ENCODE data around the gene OR2M2. TPM values are rescaled to one million over a fixed set of nuclear protein-coding genes. Genes with fewer than 3 reads are reported as not detected.

OR2M2 gene
- total and polyA plus RNA-seq, 2 experiments from 2014 or later, result not detected

- Histone ChIP-seq H3K4me3 (no peak overlapping the region), H2AFZ (no peak overlapping the region), H3K9me3 (ENCODE audit: low read depth) (no peaks in the 10 kb centered on the region), H3K4me2 (no peak overlapping the region), H3K36me3 (replicated peaks; ENCODE audit: insufficient read depth, low read depth) (no peaks in the 10 kb centered on the region), H4K20me1 (ENCODE audit: insufficient read depth, poor library complexity, severe bottlenecking) (no peaks in the 10 kb centered on the region), H3K4me1 (ENCODE audit: insufficient read depth) (no peaks in the 10 kb centered on the region), H3K27ac (no peak overlapping the region), H3K79me2 (no peaks in the 10 kb centered on the region), H3K27me3 (no peaks in the 10 kb centered on the region), H3K9me2 (replicated peaks; ENCODE audit: insufficient read depth) (no peaks in the 10 kb centered on the region)
- TF ChIP-seq EZH2 (IDR thresholded peaks at IDR 0.05; ENCODE audit: borderline replicate concordance) (no peak), EZH2phosphoT487 (IDR thresholded peaks at IDR 0.05; ENCODE audit: low read depth, severe bottlenecking, unreplicated experiment) (no peak), CTCF (IDR thresholded peaks at IDR 0.05; ENCODE audit: poor library complexity) (no peak)
- no peak for DNase-seq (ENCODE audit: low spot score)
- WGBS (ENCODE audit: low lambda C conversion rate, missing lambda C conversion rate), result 56% methylated on average over 6 of the region's 6 CpGs
These were observed 54.8 kb downstream of the OR2M2 start for GRCh38 chr1:248229360-248229908.

Other genes starting within 250 kb of the OR2M2 start
- gene OR2AJ1, start 249.9 kb upstream of the OR2M2 start, total RNA-seq, result not detected in 2 replicates
- gene OR2AJ1, start 249.9 kb upstream of the OR2M2 start, polyA plus RNA-seq, result not detected in 2 replicates
- not detected in 2 replicates for gene OR2L8, start 226.0 kb upstream of the OR2M2 start, total RNA-seq
- gene OR2L8, start 226.0 kb upstream of the OR2M2 start, polyA plus RNA-seq, result not detected in 2 replicates
- not detected in 2 replicates for gene OR2AK2, start 209.6 kb upstream of the OR2M2 start, total RNA-seq
- not detected in 2 replicates for gene OR2AK2, start 209.6 kb upstream of the OR2M2 start, polyA plus RNA-seq
- not detected in 2 replicates for gene OR2L5, start 161.2 kb upstream of the OR2M2 start, total RNA-seq
- not detected in 2 replicates for gene OR2L5, start 161.2 kb upstream of the OR2M2 start, polyA plus RNA-seq
- gene OR2L2, start 144.8 kb upstream of the OR2M2 start, total RNA-seq, result not detected in 2 replicates
- 0.06 and 0.09 TPM in 2 replicates for gene OR2L2, start 144.8 kb upstream of the OR2M2 start, polyA plus RNA-seq
- not detected in 2 replicates for gene OR2L3, start 128.0 kb upstream of the OR2M2 start, total RNA-seq
- gene OR2L3, start 128.0 kb upstream of the OR2M2 start, polyA plus RNA-seq, result not detected in 2 replicates
- gene OR2L13, start 79.6 kb upstream of the OR2M2 start, total RNA-seq, result not detected in 2 replicates
- not detected in 2 replicates for gene OR2L13, start 79.6 kb upstream of the OR2M2 start, polyA plus RNA-seq
- not detected in 2 replicates for gene OR2M5, start 29.7 kb upstream of the OR2M2 start, total RNA-seq
- not detected in 2 replicates for gene OR2M5, start 29.7 kb upstream of the OR2M2 start, polyA plus RNA-seq
- gene OR2M3, start 22.4 kb downstream of the OR2M2 start, total RNA-seq, result not detected in 2 replicates
- not detected in 2 replicates for gene OR2M3, start 22.4 kb downstream of the OR2M2 start, polyA plus RNA-seq
- gene OR2M4, start 56.6 kb downstream of the OR2M2 start, total RNA-seq, result not detected in 2 replicates
- gene OR2M4, start 56.6 kb downstream of the OR2M2 start, polyA plus RNA-seq, result not detected in 2 replicates
- not detected in 2 replicates for gene OR2T33, start 103.2 kb downstream of the OR2M2 start, total RNA-seq
- gene OR2T33, start 103.2 kb downstream of the OR2M2 start, polyA plus RNA-seq, result not detected in 2 replicates
- gene OR2T12, start 128.6 kb downstream of the OR2M2 start, total RNA-seq, result not detected in 2 replicates
- not detected in 2 replicates for gene OR2T12, start 128.6 kb downstream of the OR2M2 start, polyA plus RNA-seq
- gene OR2M7, start 149.7 kb downstream of the OR2M2 start, total RNA-seq, result not detected in 2 replicates
- not detected in 2 replicates for gene OR2M7, start 149.7 kb downstream of the OR2M2 start, polyA plus RNA-seq
- not detected in 2 replicates for gene OR14C36, start 174.0 kb downstream of the OR2M2 start, total RNA-seq
- not detected in 2 replicates for gene OR14C36, start 174.0 kb downstream of the OR2M2 start, polyA plus RNA-seq
- not detected in 2 replicates for gene OR2T4, start 186.8 kb downstream of the OR2M2 start, total RNA-seq
- not detected in 2 replicates for gene OR2T4, start 186.8 kb downstream of the OR2M2 start, polyA plus RNA-seq
- not detected in 2 replicates for gene OR2T6, start 200.9 kb downstream of the OR2M2 start, total RNA-seq
- not detected in 2 replicates for gene OR2T6, start 200.9 kb downstream of the OR2M2 start, polyA plus RNA-seq
- not detected in 2 replicates for gene OR2T1, start 228.2 kb downstream of the OR2M2 start, total RNA-seq
- not detected in 2 replicates for gene OR2T1, start 228.2 kb downstream of the OR2M2 start, polyA plus RNA-seq